ENCODE measurements around the gene SLC22A8.

The SLC22A8 gene

GRCh38 chr11:63010934-63011439, 4.7 kb downstream of the SLC22A8 start:
- TF ChIP-seq, protein P1, sequence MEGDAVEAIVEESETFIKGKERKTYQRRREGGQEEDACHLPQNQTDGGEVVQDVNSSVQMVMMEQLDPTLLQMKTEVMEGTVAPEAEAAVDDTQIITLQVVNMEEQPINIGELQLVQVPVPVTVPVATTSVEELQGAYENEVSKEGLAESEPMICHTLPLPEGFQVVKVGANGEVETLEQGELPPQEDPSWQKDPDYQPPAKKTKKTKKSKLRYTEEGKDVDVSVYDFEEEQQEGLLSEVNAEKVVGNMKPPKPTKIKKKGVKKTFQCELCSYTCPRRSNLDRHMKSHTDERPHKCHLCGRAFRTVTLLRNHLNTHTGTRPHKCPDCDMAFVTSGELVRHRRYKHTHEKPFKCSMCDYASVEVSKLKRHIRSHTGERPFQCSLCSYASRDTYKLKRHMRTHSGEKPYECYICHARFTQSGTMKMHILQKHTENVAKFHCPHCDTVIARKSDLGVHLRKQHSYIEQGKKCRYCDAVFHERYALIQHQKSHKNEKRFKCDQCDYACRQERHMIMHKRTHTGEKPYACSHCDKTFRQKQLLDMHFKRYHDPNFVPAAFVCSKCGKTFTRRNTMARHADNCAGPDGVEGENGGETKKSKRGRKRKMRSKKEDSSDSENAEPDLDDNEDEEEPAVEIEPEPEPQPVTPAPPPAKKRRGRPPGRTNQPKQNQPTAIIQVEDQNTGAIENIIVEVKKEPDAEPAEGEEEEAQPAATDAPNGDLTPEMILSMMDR (IDR thresholded peaks at IDR 0.05; ENCODE audit: borderline replicate concordance, insufficient read depth, low read depth, low read length), result no peak
- no peak overlapping the region for H3K4me3 ChIP-seq (ENCODE audit: low read depth, low read length)

DNA sequence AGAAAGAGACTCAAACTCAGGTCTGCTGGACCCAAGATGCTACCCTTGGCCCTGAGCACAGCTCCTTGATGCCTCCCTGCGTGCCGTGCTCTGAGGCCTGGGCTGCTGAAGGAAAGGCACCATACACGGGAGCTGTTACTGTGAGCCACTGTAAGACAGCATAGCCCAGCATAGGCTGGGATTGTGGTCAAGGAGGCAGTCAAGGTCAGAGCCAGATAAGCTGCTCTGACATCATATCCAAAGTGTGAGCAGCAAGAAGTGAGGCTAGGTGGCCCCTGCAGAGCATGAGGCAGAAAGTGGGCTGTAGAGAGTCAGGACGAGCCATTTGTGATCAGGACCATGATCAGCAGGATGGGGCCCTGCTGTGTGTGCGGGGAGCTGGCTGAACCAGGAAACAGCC, 7.7 kb downstream of the SLC22A8 start:
- TF ChIP-seq, protein P1 (IDR thresholded peaks at IDR 0.05; ENCODE audit: borderline replicate concordance, insufficient read depth, low read depth, low read length), result no peak
- no peak overlapping the region for H3K4me3 ChIP-seq (ENCODE audit: low read depth, low read length)

DNA sequence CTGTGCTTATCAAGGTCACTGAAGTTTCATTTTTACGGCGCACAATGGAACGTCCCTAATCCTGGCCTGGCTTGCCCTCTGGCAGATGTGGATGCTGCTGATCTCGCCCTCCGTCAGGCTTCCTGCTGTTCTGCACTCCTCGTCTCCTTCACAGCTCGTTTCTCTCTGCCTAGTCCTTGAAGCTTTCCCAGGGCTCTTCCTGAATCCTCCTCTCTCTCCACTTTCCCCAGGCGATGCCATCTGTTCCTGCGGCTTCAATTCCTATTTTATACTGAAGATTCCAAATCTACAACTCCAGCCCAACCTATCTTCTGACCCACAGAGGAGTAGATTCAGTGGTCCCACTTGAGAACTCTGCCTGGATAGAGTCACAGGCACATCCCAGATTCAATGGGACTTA, 14.2 kb downstream of the SLC22A8 start:
- H3K4me3 ChIP-seq (ENCODE audit: low read depth, low read length), result no peak overlapping the region
- TF ChIP-seq, protein P1 (IDR thresholded peaks at IDR 0.05; ENCODE audit: borderline replicate concordance, insufficient read depth, low read depth, low read length), result no peak

- TF ChIP-seq, protein P1 (IDR thresholded peaks at IDR 0.05; ENCODE audit: borderline replicate concordance, insufficient read depth, low read depth, low read length), result no peak
- H3K4me3 ChIP-seq (ENCODE audit: low read depth, low read length), result no peak overlapping the region
Observed at GRCh38 chr11:62999649-63000048, 16.0 kb downstream of the SLC22A8 start.

DNA sequence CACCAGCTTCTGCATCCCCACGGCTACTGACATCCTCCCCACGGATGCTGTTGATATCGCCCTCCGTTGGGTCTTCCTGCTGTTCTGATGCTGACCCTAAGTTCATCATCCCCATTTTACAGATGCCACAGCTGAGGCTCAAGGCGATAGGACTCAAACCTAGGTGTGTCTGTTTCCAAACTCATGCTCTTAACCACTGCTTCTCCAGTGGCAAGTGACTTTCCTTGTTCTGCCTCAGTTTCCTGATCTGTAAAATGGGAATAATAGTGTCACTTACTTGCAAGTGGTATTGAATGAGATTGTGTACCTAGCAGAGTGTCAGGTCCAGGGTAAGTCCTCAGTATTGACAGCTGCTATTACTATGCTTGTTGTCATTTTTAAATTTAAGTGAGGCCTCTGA, 16.5 kb downstream of the SLC22A8 start:
- TF ChIP-seq, protein P1 (IDR thresholded peaks at IDR 0.05; ENCODE audit: borderline replicate concordance, insufficient read depth, low read depth, low read length), result no peak
- H3K4me3 ChIP-seq (ENCODE audit: low read depth, low read length), result no peak overlapping the region

DNA sequence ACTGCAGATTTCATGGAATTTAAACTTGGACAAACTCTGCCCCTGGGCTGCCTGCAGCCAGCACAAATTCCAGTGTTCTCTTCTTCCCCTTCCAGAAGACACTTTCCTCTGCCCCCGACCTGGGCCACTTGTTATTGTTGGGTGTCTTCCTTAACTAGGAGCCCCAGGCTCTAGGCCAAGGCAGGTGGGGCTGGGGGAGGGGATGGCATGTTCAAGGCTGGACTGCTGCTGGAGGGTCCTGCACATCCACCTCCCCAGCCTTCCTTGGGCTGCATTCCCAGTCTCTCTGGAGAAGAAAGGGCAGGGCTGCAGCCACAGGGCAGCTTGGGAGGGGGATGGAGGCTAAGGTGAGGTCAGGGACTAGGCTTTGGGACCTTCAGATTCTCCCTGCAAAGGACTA, 19.4 kb downstream of the SLC22A8 start:
- TF ChIP-seq, protein P1 (IDR thresholded peaks at IDR 0.05; ENCODE audit: borderline replicate concordance, insufficient read depth, low read depth, low read length), result no peak
- no peak overlapping the region for H3K4me3 ChIP-seq (ENCODE audit: low read depth, low read length)

DNA sequence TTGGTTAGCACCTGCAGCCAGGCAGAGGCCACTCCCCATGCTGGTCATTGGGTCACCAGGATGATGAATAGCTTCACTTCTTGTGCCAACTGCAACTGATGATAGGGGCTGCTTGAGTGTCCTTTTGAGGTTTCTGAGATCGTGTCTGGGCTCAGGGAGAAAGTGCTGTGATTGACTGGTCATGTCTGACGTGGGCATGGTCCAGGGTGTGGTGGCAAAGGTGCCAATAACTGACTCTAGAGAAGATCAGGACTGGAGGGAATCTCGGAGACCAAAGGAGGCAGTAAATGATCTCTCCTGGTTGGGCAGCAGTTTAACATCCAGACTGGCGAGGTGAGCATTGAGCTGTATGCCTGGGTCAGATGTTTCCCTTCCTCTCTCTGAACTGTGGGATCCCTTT, 20.9 kb downstream of the SLC22A8 start:
- H3K4me3 ChIP-seq (ENCODE audit: low read depth, low read length), result no peak overlapping the region
- TF ChIP-seq, protein P1 (IDR thresholded peaks at IDR 0.05; ENCODE audit: borderline replicate concordance, insufficient read depth, low read depth, low read length), result no peak
